ENCODE data around the gene HSPA1B. TPM values are rescaled to one million over a fixed set of nuclear protein-coding genes. Genes with fewer than 3 reads are reported as not detected.
"Not testable (repeated sequence)": the region's sequence is repeated elsewhere in the genome, so short reads cannot be mapped to it uniquely, and the experiment has no call there.

HSPA1B gene
- total and polyA plus RNA-seq, 7 donors: 19.4 to 721 (median 199) TPM

DNA sequence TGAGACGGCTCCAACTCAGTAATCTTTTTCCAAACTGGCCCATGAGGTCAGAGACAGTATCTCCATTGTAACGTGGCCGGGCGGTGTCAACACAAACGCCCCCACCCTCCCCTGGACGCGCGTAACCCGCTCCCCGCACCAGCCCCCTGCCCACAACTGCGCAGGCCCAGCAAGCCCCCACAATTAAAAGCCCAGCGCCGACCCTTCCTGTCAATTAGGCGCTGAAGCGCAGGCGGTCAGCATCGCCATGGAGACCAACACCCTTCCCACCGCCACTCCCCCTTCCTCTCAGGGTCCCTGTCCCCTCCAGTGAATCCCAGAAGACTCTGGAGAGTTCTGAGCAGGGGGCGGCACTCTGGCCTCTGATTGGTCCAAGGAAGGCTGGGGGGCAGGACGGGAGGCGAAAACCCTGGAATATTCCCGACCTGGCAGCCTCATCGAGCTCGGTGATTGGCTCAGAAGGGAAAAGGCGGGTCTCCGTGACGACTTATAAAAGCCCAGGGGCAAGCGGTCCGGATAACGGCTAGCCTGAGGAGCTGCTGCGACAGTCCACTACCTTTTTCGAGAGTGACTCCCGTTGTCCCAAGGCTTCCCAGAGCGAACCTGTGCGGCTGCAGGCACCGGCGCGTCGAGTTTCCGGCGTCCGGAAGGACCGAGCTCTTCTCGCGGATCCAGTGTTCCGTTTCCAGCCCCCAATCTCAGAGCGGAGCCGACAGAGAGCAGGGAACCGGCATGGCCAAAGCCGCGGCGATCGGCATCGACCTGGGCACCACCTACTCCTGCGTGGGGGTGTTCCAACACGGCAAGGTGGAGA lies 12.3 kb upstream of the HSPA1B start, which contains the start of the genes HSPA1A and HSPA1L:
Gene HSPA1A (plus strand): TSS at position 519 of the 814 bp plus-strand sequence. CDS start 214 bp downstream, at position 733.
Gene HSPA1L (minus strand): TSS at position 259 of the 814 bp plus-strand sequence. CDS start 3,311 bp downstream, outside the sequence.
- peaks cover 0 to 1% of the 10 kb centered on the region in 2 donors for H3K36me3 ChIP-seq (ENCODE audit: insufficient read depth in 1 of 2, low read depth in 1 of 2)
- peaks cover 26% of the 10 kb centered on the region for H3K4me1 ChIP-seq
- H3K9me3 ChIP-seq: no peaks in the 10 kb centered on the region
- TF ChIP-seq, protein P1, sequence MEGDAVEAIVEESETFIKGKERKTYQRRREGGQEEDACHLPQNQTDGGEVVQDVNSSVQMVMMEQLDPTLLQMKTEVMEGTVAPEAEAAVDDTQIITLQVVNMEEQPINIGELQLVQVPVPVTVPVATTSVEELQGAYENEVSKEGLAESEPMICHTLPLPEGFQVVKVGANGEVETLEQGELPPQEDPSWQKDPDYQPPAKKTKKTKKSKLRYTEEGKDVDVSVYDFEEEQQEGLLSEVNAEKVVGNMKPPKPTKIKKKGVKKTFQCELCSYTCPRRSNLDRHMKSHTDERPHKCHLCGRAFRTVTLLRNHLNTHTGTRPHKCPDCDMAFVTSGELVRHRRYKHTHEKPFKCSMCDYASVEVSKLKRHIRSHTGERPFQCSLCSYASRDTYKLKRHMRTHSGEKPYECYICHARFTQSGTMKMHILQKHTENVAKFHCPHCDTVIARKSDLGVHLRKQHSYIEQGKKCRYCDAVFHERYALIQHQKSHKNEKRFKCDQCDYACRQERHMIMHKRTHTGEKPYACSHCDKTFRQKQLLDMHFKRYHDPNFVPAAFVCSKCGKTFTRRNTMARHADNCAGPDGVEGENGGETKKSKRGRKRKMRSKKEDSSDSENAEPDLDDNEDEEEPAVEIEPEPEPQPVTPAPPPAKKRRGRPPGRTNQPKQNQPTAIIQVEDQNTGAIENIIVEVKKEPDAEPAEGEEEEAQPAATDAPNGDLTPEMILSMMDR (IDR thresholded peaks at IDR 0.05): no peak
- ATAC-seq (peak; percentile 77 to 85 (median 80)), DNase-seq (peak; percentile 94 to 98)
- H3K27ac ChIP-seq: peak within 1 kb of the TSS; percentile 88
- peak within 1 kb of the TSS; percentile 76 for H3K4me3 ChIP-seq
- intact Hi-C loops (cut with DNase I): loop anchor here in 1 of 2 donors (10.0 kb wide), 1 partner anchor 1160 kb away; no protein-coding TSS in a partner anchor
- H3K27me3 ChIP-seq (ENCODE audit: insufficient read depth in 3 of 3, low read length in 2 of 3): no peaks in the 10 kb centered on the region
- 0 to 1% (median 0%) methylated on average over 54 to 56 of the region's 56 CpGs for WGBS, 3 donors

DNA sequence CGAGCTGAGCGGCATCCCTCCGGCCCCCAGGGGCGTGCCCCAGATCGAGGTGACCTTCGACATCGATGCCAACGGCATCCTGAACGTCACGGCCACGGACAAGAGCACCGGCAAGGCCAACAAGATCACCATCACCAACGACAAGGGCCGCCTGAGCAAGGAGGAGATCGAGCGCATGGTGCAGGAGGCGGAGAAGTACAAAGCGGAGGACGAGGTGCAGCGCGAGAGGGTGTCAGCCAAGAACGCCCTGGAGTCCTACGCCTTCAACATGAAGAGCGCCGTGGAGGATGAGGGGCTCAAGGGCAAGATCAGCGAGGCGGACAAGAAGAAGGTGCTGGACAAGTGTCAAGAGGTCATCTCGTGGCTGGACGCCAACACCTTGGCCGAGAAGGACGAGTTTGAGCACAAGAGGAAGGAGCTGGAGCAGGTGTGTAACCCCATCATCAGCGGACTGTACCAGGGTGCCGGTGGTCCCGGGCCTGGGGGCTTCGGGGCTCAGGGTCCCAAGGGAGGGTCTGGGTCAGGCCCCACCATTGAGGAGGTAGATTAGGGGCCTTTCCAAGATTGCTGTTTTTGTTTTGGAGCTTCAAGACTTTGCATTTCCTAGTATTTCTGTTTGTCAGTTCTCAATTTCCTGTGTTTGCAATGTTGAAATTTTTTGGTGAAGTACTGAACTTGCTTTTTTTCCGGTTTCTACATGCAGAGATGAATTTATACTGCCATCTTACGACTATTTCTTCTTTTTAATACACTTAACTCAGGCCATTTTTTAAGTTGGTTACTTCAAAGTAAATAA lies 10.2 kb upstream of the HSPA1B start:
- intact Hi-C loops (cut with DNase I): loop anchor here in 1 of 2 donors (10.0 kb wide), 1 partner anchor 1157 kb away; no protein-coding TSS in a partner anchor
- peak in 1 of 2 donors; percentile 65 for DNase-seq

DNA sequence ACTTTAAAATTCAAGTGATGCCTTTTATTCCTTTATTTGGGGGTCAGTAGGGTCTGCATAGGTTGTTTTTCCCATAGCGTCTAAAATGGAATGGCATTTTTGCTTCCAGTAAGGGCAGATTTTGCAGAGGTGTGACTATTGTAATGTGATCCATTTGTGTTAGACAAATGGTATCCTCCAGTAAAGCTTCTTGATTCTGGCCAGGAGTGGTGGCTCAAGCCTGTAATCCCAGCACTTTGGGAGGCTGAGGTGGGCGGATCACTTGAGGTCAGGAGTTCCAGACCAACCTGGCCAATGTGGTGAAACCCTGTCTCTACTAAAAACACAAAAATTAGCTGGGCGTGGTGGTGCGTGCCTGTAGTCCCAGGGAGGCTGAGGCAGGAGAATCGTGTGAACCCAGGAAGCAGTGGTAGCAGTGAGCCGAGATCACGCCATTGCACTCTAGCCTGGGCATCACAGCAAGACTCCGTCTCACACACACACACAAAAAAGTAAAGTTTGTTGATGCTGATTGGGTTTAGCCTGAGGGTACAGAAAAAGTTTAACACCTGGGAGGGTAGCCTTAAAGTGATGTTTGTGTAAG lies 9.5 kb upstream of the HSPA1B start:
- not testable (repeated sequence) for H3K27me3 ChIP-seq (ENCODE audit: insufficient read depth in 3 of 3, low read length in 2 of 3); ATAC-seq; DNase-seq; H3K36me3 ChIP-seq (ENCODE audit: insufficient read depth in 1 of 2, low read depth in 1 of 2); H3K9me3 ChIP-seq
- Histone ChIP-seq H3K27ac (peak overlapping the region; percentile 91), H3K4me3 (peak overlapping the region; percentile 73), H3K4me1 (peaks cover 40% of the 10 kb centered on the region)
- 14 to 26% (median 19%) methylated on average over 8 of the region's 8 CpGs for WGBS, 3 donors
- intact Hi-C loops (cut with DNase I): loop anchor here in 1 of 2 donors (10.0 kb wide), 1 partner anchor 1157 kb away; no protein-coding TSS in a partner anchor

More for the DNA sequence above, 10.2 kb upstream of the HSPA1B start:
- WGBS, 3 donors: 9 to 23% (median 19%) methylated on average over 12 to 14 of the region's 37 CpGs
- not testable (repeated sequence) for H3K9me3 ChIP-seq; H3K27me3 ChIP-seq (ENCODE audit: insufficient read depth in 3 of 3, low read length in 2 of 3); ATAC-seq; H3K36me3 ChIP-seq (ENCODE audit: insufficient read depth in 1 of 2, low read depth in 1 of 2)
- peaks cover 38% of the 10 kb centered on the region for H3K4me1 ChIP-seq
- peak overlapping the region; percentile 91 for H3K27ac ChIP-seq
- peak overlapping the region; percentile 73 for H3K4me3 ChIP-seq

DNA sequence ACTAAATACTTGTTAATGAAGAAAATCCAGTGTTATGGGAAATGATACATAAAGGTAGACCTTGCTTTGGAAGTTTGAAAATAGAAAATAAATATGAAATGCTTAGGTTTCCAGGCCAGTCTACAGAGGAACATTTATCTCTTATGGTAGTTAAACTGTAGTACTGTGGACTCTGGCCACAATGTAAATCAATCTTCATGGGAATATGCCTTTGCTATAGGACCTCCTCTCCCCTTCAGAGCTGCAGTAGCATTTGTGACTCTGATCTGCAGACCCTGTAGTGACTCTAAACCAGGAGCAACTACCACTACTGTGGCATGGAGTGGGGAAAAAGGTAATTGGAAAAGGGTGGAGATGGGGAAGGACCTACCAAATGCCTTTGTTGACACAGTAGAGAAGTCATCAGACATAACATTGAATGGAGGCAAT lies 7.7 kb upstream of the HSPA1B start:
- peak overlapping the region; percentile 91 for H3K27ac ChIP-seq

DNA sequence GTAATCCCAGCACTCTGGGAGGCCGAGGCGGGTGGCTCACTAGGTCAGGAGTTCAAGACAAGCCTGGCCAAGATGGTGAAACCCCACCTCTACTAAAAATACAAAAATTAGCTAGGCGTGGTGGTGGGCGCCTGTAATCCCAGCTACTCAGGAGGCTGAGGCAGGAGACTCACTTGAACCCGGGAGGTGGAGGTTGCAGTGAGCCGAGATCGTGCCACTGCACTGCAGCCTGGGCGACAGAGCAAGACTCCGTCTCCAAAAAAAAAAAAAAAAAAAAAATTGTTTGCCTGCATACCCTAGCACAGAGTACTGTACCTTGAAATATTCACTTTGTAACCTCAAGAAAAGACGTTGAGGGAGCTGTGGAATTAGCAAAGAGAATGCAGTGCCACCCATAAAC lies 7.1 kb upstream of the HSPA1B start:
- Histone ChIP-seq H3K4me1 (peaks cover 37% of the 10 kb centered on the region), H3K27ac (peak overlapping the region; percentile 91)
- H3K4me3 ChIP-seq; intact Hi-C loops (cut with DNase I); H3K9me3 ChIP-seq; DNase-seq; H3K27me3 ChIP-seq (ENCODE audit: insufficient read depth in 3 of 3, low read length in 2 of 3); ATAC-seq; H3K36me3 ChIP-seq (ENCODE audit: insufficient read depth in 1 of 2, low read depth in 1 of 2): not testable (repeated sequence)
- 71 to 90% (median 74%) methylated on average over 8 to 10 of the region's 10 CpGs for WGBS, 3 donors

More for the DNA sequence above, 7.7 kb upstream of the HSPA1B start:
- H3K27me3 ChIP-seq (ENCODE audit: insufficient read depth in 3 of 3, low read length in 2 of 3): no peaks in the 10 kb centered on the region
- peaks cover 35% of the 10 kb centered on the region for H3K4me1 ChIP-seq
- ATAC-seq (no peak), DNase-seq (no peak)
- H3K36me3 ChIP-seq (ENCODE audit: insufficient read depth in 1 of 2, low read depth in 1 of 2): no peaks in the 10 kb centered on the region
- H3K9me3 ChIP-seq: no peaks in the 10 kb centered on the region
- H3K4me3 ChIP-seq: peak overlapping the region; percentile 73
- intact Hi-C loops (cut with DNase I): loop anchor here in 1 of 2 donors (10.0 kb wide), 1 partner anchor 1155 kb away; no protein-coding TSS in a partner anchor
- TF ChIP-seq, protein P1 (IDR thresholded peaks at IDR 0.05): no peak

Data from psoas muscle (tissue), 8 donors.